HG03103 (cell line): ENCODE data around the gene LEMD1.
"Not testable (repeated sequence)": the region's sequence is repeated elsewhere in the genome, so short reads cannot be mapped to it uniquely, and the experiment has no call there.

Source experiments
- ATAC-seq: cut with Tn5 transposase; IDR thresholded peaks from one replicate; pipeline ENCODE4 v1.9.1; 2021; ENCODE audit warnings: low read depth; ENCODE audit not compliant: unreplicated experiment

LEMD1 gene

GRCh38 chr1:205432116-205432515, 10.3 kb upstream of the LEMD1 start:
- no peak for ATAC-seq

GRCh38 chr1:205430696-205431305, 8.9 kb upstream of the LEMD1 start:
- no peak for ATAC-seq

GRCh38 chr1:205429762-205430695, 8.2 kb upstream of the LEMD1 start:
- no peak for ATAC-seq

GRCh38 chr1:205424901-205425600, 3.2 kb upstream of the LEMD1 start:
- ATAC-seq, result no peak

- ATAC-seq, result no peak
Observed at GRCh38 chr1:205423814-205424399, 2.1 kb upstream of the LEMD1 start.

GRCh38 chr1:205422993-205423642, 1.3 kb upstream of the LEMD1 start:
- ATAC-seq, result no peak

- no peak for ATAC-seq
Observed at GRCh38 chr1:205420938-205421337, 918 bp downstream of the LEMD1 start.

- ATAC-seq, result no peak
Observed at GRCh38 chr1:205417870-205418635, 3.8 kb downstream of the LEMD1 start.

- no peak for ATAC-seq
Observed at GRCh38 chr1:205416322-205416721, 5.5 kb downstream of the LEMD1 start.

- ATAC-seq, result no peak
Observed at GRCh38 chr1:205410581-205411298, 11.1 kb downstream of the LEMD1 start.

- ATAC-seq, result no peak
Observed at GRCh38 chr1:205407970-205408369, 13.9 kb downstream of the LEMD1 start.

GRCh38 chr1:205406252-205406651, 15.6 kb downstream of the LEMD1 start:
- ATAC-seq, result not testable (repeated sequence)

- ATAC-seq, result not testable (repeated sequence)
Observed at GRCh38 chr1:205404484-205404883, 17.4 kb downstream of the LEMD1 start.

- no peak for ATAC-seq
Observed at GRCh38 chr1:205398586-205398985, 23.3 kb downstream of the LEMD1 start.

- ATAC-seq, result no peak
Observed at GRCh38 chr1:205396967-205397616, 24.8 kb downstream of the LEMD1 start.

GRCh38 chr1:205395616-205396015, 26.2 kb downstream of the LEMD1 start:
- no peak for ATAC-seq

- ATAC-seq, result no peak
Observed at GRCh38 chr1:205392650-205393049, 29.2 kb downstream of the LEMD1 start.

- no peak for ATAC-seq
Observed at GRCh38 chr1:205391386-205391785, 30.5 kb downstream of the LEMD1 start.

GRCh38 chr1:205387845-205388244, 34.0 kb downstream of the LEMD1 start:
- ATAC-seq, result no peak
